HCT116 (cell line): ENCODE data around the gene CKS1B. TPM values are rescaled to one million over a fixed set of nuclear protein-coding genes. Genes with fewer than 3 reads are reported as not detected.

Experiments
- ATAC-seq: fragments of 200-7000 bp; cut with Tn5 transposase; 2 replicates; pipeline ENCODE4 v1.9.1; 2020; ENCODE audit warnings: mild to moderate bottlenecking, moderate library complexity
- BruUV-seq: library from RNA; stranded (reverse); fragments of 400-500 nt; replicated peaks from 2 replicates; lab custom pipeline; 2021; lab: Mats Ljungman, UMichigan
- CTCF ChIA-PET: fragments of 300-600 bp; sonication (Branson Sonifier 250); formaldehyde crosslinking; loops from one replicate; lab custom pipeline; 2021; ENCODE audit warnings: antibody characterized with exemption; lab: Charles Lee
- POLR2A ChIA-PET: fragments of 300-600, 350-600 bp; sonication (Branson Sonifier 250); formaldehyde crosslinking; loops from one replicate; lab custom pipeline; 2021; ENCODE audit warnings: antibody characterized with exemption; lab: Charles Lee
- RAD21 ChIA-PET, 2 experiments: fragments of 300-600 bp; sonication (Branson Sonifier 250); formaldehyde crosslinking; loops; one replicate each; lab custom pipeline; 2023; ENCODE audit warnings: low total read pairs in 2 of 2; ENCODE audit not compliant: uncharacterized antibody in 2 of 2, unreplicated experiment in 2 of 2, low non-redundant PET in 1 of 2; lab: Charles Lee
- DNase-seq: peaks from one replicate; pipeline ENCODE4 v3.0.0-alpha.2; 2010; ENCODE audit warnings: low read depth, low spot score
- H2AFZ ChIP-seq: fragments of 200-600 bp; shearing (Covaris generic), sonication (generic); 2 replicates; pipeline ENCODE4 v1.6.1; 2017; ENCODE audit warnings: low read depth, mixed run types, mixed read lengths, antibody characterized with exemption, low read length; ENCODE audit not compliant: poor library complexity, severe bottlenecking
- H3K27ac ChIP-seq: 2 replicates; pipeline ENCODE4 v1.5.1; 2012; ENCODE audit warnings: low read depth, low read length
- H3K27me3 ChIP-seq: fragments of 200-600 bp; sonication (generic); 2 replicates; pipeline ENCODE4 v1.6.1; 2016; ENCODE audit warnings: mixed run types, low read length, mixed read lengths; ENCODE audit not compliant: insufficient read depth
- H3K36me3 ChIP-seq, 2 experiments: fragments of 200-500 bp in 1 of 2; fragments of 200-600 bp in 1 of 2; sonication (Bioruptor generic) in 1 of 2; sonication (generic) in 1 of 2; 2 replicates each; pipeline versions ENCODE4 v1.5.1 to v1.6.1; 2014 to 2016; ENCODE audit warnings: low read length in 2 of 2, inconsistent platforms in 1 of 2, mixed read lengths in 1 of 2, mixed run types in 1 of 2; ENCODE audit not compliant: insufficient read depth in 2 of 2, control insufficient read depth in 1 of 2
- H3K4me1 ChIP-seq, 2 experiments: fragments of 200-600 bp in 1 of 2; sonication (generic) in 1 of 2; 2 replicates each; pipeline versions ENCODE4 v1.5.1 to v1.6.1; 2012 to 2017; ENCODE audit warnings: low read length in 2 of 2, inconsistent platforms in 1 of 2, mild to moderate bottlenecking in 1 of 2, mixed read lengths in 1 of 2, mixed run types in 1 of 2, moderate library complexity in 1 of 2; ENCODE audit not compliant: insufficient read depth in 2 of 2, control insufficient read depth in 1 of 2
- H3K4me2 ChIP-seq: fragments of 200-600 bp; sonication (generic); 2 replicates; pipeline ENCODE4 v1.6.1; 2017; ENCODE audit warnings: mixed run types, low read length, mixed read lengths
- H3K4me3 ChIP-seq, 2 experiments: fragments of 200-600 bp in 1 of 2; sonication (generic) in 1 of 2; replicated peaks in 1 of 2; 2 replicates each; pipeline ENCODE4 v1.5.1; 2011 to 2016; ENCODE audit warnings: low read length in 2 of 2, control low read depth in 1 of 2, low read depth in 1 of 2, mild to moderate bottlenecking in 1 of 2, mixed read lengths in 1 of 2, mixed run types in 1 of 2
- H3K79me2 ChIP-seq: fragments of 200-600 bp; sonication (generic); 2 replicates; pipeline ENCODE4 v1.6.1; 2017; ENCODE audit warnings: mild to moderate bottlenecking, mixed run types, low read length, moderate library complexity, mixed read lengths; ENCODE audit not compliant: insufficient read depth
- H3K9ac ChIP-seq: fragments of 200-600 bp; sonication (generic); 2 replicates; pipeline ENCODE4 v1.6.1; 2016; ENCODE audit warnings: low read length, mixed read lengths
- H3K9me2 ChIP-seq: fragments of 200-600 bp; sonication (generic), shearing (Covaris generic); 2 replicates; pipeline ENCODE4 v1.6.1; 2017; ENCODE audit warnings: mixed run types, mild to moderate bottlenecking, moderate library complexity; ENCODE audit not compliant: insufficient read depth
- H3K9me3 ChIP-seq, 2 experiments: fragments of 200-500 bp in 1 of 2; fragments of 200-600 bp in 1 of 2; sonication (Bioruptor generic) in 1 of 2; sonication (generic) in 1 of 2; 2 replicates each; pipeline ENCODE4 v1.6.1; 2014 to 2017; ENCODE audit warnings: low read length in 2 of 2, mixed read lengths in 2 of 2, inconsistent platforms in 1 of 2, low read depth in 1 of 2, mild to moderate bottlenecking in 1 of 2, mixed run types in 1 of 2, moderate library complexity in 1 of 2; ENCODE audit not compliant: control insufficient read depth in 1 of 2, insufficient read depth in 1 of 2
- H4K20me1 ChIP-seq: fragments of 200-600 bp; sonication (generic), shearing (Covaris generic); 2 replicates; pipeline ENCODE4 v1.6.1; 2017; ENCODE audit warnings: mixed run types, mild to moderate bottlenecking, moderate library complexity; ENCODE audit not compliant: insufficient read depth
- TCF7L2 ChIP-seq: IDR thresholded peaks from 2 replicates; pipeline ENCODE4 v1.7.0; 2011; ENCODE audit warnings: borderline replicate concordance, inconsistent platforms; ENCODE audit not compliant: insufficient read depth, insufficient read length; ENCODE audit errors: extremely low read depth
- intact Hi-C: fragments of 100-400 bp; cut with micrococcal nuclease; formaldehyde crosslinking; loops from 2 replicates; pipeline ENCODE4 v1.10.0; 2022
- total RNA-seq: library from RNA; stranded (reverse); gene quantifications from one replicate; pipeline ENCODE4 v1.2.1, GENCODE V29; 2021; ENCODE audit not compliant: unreplicated experiment
- TF ChIP-seq, protein P1 (sequence below), 3 experiments: fragments of 200-600 bp in 1 of 3; sonication (generic) in 1 of 3; IDR thresholded peaks in 2 of 3; conservative IDR thresholded peaks in 1 of 3; 2 replicates each; pipeline ENCODE4 v1.5.1; 2012 to 2017; ENCODE audit warnings: low read depth in 2 of 3, low read length in 2 of 3, antibody characterized with exemption in 1 of 3, borderline replicate concordance in 1 of 3, control low read depth in 1 of 3, mild to moderate bottlenecking in 1 of 3, mixed read lengths in 1 of 3, mixed run types in 1 of 3, moderate library complexity in 1 of 3; ENCODE audit not compliant: insufficient read depth in 1 of 3
- TF ChIP-seq, protein P2 (sequence below): IDR thresholded peaks from 2 replicates; pipeline ENCODE4 v1.6.1; 2011; ENCODE audit warnings: mild to moderate bottlenecking, low read length, moderate library complexity; ENCODE audit not compliant: insufficient replicate concordance; ENCODE audit errors: extremely low read depth

The CKS1B gene
- total RNA-seq, 1 experiment from 2014 or later, result 229 TPM

DNA sequence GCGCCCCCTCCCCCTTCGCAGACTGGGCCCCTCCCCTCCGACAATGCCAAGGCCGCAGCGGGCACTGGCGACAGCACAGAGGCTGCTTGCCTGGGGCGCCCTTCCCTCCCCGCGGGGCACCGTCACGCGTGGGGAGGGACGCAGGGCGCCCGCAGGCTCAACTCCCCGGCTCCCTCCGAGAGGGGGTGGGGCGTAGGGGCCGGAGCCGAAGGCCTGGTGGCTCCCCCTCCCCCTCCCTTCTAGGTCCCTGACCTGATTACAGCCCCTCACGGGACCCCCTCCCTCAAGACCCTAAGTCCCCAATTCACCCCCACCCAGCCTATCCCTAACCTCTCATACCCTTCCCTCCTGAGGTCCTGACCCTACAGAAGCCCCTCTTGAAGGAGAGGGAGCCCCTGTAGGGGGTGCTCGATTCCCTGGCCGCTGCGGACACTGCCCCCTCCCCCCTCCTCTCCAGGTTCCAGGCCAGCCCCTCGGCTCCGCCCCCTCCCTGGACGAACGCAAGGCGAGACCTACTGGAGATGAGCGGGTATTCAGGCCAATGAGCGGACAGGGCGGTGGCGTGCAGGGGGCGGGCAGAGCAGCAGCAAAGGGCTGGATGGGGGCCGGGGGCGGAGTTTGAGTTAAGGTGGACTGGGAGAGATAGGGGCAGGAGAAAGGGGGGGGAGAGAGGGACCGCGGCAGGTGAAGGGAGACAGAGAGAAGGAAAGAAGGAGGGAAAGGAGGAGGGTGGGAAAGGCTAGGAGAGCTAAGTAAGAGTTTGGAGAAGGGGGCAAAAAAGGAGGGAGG, 27.4 kb downstream of the CKS1B start:
- no peak overlapping the region for H2AFZ ChIP-seq
- RAD21 ChIA-PET, result interaction anchor here (0.6 to 0.7 kb wide), 2 partner anchors 68 to 271 kb away, joined by 4 to 7 read pairs; partner anchors contain the start of gene CLK2 (in 1 of the 2)
- peaks cover 22 to 66% of the 10 kb centered on the region in 2 experiments for H3K4me1 ChIP-seq
- no peaks in the 10 kb centered on the region for H3K9me2 ChIP-seq
- H3K4me2 ChIP-seq, result peak overlapping the region; percentile 96
- peaks cover 43% of the 10 kb centered on the region for H3K79me2 ChIP-seq
- no TSS peak for BruUV-seq
- ATAC-seq, result peak; percentile 72
- no peaks in the 10 kb centered on the region for H4K20me1 ChIP-seq
- H3K27me3 ChIP-seq, result no peaks in the 10 kb centered on the region
- intact Hi-C loops, result loop anchor here (1.0 to 5.0 kb wide), 3 partner anchors 15 to 50 kb away; partner anchors contain the start of genes ADAM15 and CKS1B
- CTCF ChIA-PET, result interaction anchor here (0.6 to 1.8 kb wide), 8 partner anchors 14 to 516 kb away, joined by 3 to 7 read pairs (median 3); partner anchors contain the start of genes ADAM15 and SHC1
- peak overlapping the region; percentile 99 for H3K27ac ChIP-seq
- peak overlapping the region; percentile 91 for H3K9ac ChIP-seq
- POLR2A ChIA-PET, result interaction anchor here (0.6 to 1.4 kb wide), 8 partner anchors 10 to 339 kb away, joined by 3 to 7 read pairs (median 3); no protein-coding TSS in a partner anchor
- no peaks in the 10 kb centered on the region for H3K9me3 ChIP-seq
- no peaks in the 10 kb centered on the region; a peak in 1 of 4 replicates for H3K36me3 ChIP-seq
- peak; percentile 99 for DNase-seq
- peak; percentile 52 for TF ChIP-seq TCF7L2
- TF ChIP-seq, protein P1, sequence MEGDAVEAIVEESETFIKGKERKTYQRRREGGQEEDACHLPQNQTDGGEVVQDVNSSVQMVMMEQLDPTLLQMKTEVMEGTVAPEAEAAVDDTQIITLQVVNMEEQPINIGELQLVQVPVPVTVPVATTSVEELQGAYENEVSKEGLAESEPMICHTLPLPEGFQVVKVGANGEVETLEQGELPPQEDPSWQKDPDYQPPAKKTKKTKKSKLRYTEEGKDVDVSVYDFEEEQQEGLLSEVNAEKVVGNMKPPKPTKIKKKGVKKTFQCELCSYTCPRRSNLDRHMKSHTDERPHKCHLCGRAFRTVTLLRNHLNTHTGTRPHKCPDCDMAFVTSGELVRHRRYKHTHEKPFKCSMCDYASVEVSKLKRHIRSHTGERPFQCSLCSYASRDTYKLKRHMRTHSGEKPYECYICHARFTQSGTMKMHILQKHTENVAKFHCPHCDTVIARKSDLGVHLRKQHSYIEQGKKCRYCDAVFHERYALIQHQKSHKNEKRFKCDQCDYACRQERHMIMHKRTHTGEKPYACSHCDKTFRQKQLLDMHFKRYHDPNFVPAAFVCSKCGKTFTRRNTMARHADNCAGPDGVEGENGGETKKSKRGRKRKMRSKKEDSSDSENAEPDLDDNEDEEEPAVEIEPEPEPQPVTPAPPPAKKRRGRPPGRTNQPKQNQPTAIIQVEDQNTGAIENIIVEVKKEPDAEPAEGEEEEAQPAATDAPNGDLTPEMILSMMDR (IDR thresholded peaks at IDR 0.05 in 2 of 3, conservative IDR thresholded peaks at IDR 0.05 in 1 of 3; ENCODE audit: borderline replicate concordance in 1 of 3, insufficient read depth in 1 of 3, low read depth in 2 of 3, low read length in 2 of 3), result peak in 2 of 3 experiments; percentile 52; a peak in 4 of 6 replicates
- TF ChIP-seq, protein P2, sequence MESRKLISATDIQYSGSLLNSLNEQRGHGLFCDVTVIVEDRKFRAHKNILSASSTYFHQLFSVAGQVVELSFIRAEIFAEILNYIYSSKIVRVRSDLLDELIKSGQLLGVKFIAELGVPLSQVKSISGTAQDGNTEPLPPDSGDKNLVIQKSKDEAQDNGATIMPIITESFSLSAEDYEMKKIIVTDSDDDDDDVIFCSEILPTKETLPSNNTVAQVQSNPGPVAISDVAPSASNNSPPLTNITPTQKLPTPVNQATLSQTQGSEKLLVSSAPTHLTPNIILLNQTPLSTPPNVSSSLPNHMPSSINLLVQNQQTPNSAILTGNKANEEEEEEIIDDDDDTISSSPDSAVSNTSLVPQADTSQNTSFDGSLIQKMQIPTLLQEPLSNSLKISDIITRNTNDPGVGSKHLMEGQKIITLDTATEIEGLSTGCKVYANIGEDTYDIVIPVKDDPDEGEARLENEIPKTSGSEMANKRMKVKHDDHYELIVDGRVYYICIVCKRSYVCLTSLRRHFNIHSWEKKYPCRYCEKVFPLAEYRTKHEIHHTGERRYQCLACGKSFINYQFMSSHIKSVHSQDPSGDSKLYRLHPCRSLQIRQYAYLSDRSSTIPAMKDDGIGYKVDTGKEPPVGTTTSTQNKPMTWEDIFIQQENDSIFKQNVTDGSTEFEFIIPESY, result no peak
- H3K4me3 ChIP-seq, result peak overlapping the region; percentile 85 to 98
